ENCODE data around the gene FOXK1. TPM values are rescaled to one million over a fixed set of nuclear protein-coding genes. Genes with fewer than 3 reads are reported as not detected.
"Not testable (repeated sequence)": the region's sequence is repeated elsewhere in the genome, so short reads cannot be mapped to it uniquely, and the experiment has no call there.

Gene FOXK1
- total RNA-seq, 5 donors from 2014 or later (not counting 1 experiment from before 2014, with no cell fraction given): 63.9 to 79.7 (median 74.2) TPM

DNA sequence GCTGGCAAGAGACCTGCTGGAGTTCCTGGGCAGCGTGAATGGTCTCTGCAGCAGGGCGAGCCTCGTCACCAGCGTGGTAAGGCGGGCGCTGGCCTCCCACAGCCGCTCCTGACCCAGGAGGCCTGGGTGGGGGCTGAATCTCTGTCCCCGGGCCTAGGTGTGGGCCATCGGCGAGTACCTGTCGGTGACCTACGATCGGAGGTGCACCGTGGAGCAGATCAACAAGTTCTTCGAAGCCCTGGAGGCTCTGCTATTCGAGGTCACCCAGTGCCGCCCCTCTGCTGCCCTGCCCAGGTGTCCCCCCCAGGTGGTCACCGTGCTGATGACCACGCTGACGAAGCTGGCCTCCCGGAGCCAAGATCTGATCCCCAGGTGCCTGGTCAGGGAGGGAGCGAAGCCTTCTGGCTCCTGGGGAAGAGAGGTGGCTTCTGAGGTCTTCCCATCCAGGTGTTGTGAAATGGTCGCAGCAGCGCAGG, 108.5 kb downstream of the FOXK1 start:
- Histone ChIP-seq H3K36me3 (ENCODE audit: control insufficient read depth in 2 of 2, extremely low read depth in 1 of 2, insufficient read depth in 1 of 2, low read length in 1 of 2) (peaks cover 28 to 50% of the 10 kb centered on the region in 2 donors), H3K4me1 (ENCODE audit: control insufficient read depth in 1 of 2, extremely low read depth in 1 of 2, insufficient read depth in 2 of 2, low read length in 2 of 2) (peaks cover 0 to 15% of the 10 kb centered on the region in 2 experiments), H3K4me3 (ENCODE audit: control insufficient read depth in 1 of 2, extremely low read depth in 1 of 2, low read length in 1 of 2) (no peak overlapping the region), H3K9me3 (no peaks in the 10 kb centered on the region), H3K27ac (ENCODE audit: low read length) (no peak overlapping the region), H3K27me3 (replicated peaks in 1 of 2; ENCODE audit: control insufficient read depth in 2 of 2, extremely low read depth in 1 of 2, insufficient read depth in 2 of 2, low read length in 1 of 2) (no peaks in the 10 kb centered on the region)
- ChIA-PET POLR2A (interaction anchor here in 1 of 2 donors (0.5 to 1.0 kb wide), 2 partner anchors 116 to 331 kb away, joined by 3 to 4 read pairs; no protein-coding TSS in a partner anchor), CTCF (interaction anchor here (1.0 to 2.6 kb wide), 2 partner anchors 15 to 142 kb away, joined by 3 to 13 read pairs; partner anchors contain the start of gene AP5Z1 (in 1 of the 2))
- Mint-ChIP-seq H3K4me1 (peaks cover 5 to 10% (median 6%) of the 10 kb centered on the region in 3 donors), H3K27ac (peak overlapping the region in 1 of 2 donors; percentile 48), H3K27me3 (no peaks in the 10 kb centered on the region), H3K9me3 (no peaks in the 10 kb centered on the region), H3K36me3 (peaks cover 10% of the 10 kb centered on the region), H3K4me3 (no peak overlapping the region)
- DNase-seq (no peak), ATAC-seq (replicated peaks in 1 of 4) (no peak)
- 96% methylated on average over 22 of the region's 24 CpGs for WGBS (ENCODE audit: insufficient coverage)

DNA sequence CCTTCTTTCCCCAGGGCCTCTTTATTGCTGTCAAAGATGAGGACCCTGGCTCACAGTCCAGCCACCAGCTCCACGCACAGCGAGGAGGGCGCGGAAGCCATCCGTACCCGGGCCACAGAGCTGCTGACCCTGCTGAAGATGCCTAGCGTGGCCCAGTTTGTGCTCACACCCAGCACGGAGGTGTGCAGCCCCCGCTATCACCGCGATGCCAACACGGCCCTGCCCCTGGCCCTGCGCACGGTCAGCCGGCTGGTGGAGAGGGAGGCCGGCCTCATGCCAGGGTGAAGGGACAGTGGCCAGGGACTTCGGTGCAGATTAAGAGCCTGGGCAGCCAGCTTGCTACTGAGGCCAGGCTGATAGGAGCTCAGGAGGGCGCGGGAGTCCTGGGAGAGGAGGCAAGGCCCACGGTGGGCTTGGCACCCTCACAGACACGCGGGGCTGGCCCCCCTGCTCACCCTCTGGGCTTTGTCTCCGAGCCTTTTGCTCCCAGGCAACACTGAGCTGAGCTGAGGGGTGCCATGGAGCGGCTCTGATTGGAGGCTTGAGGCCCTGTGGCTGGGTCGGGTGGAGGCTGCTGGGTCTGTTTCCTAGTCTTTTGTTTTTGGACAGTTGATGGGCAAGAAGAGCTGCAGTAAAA, 109.1 kb downstream of the FOXK1 start:
- ATAC-seq (replicated peaks in 1 of 4) (no peak), DNase-seq (no peak)
- Mint-ChIP-seq H3K36me3 (peaks cover 10% of the 10 kb centered on the region), H3K4me3 (peak overlapping the region; percentile 13 to 34 (median 31)), H3K4me1 (peaks cover 5 to 10% (median 6%) of the 10 kb centered on the region in 3 donors), H3K27ac (no peak overlapping the region), H3K27me3 (no peaks in the 10 kb centered on the region), H3K9me3 (no peaks in the 10 kb centered on the region)
- Histone ChIP-seq H3K4me1 (ENCODE audit: control insufficient read depth in 1 of 2, extremely low read depth in 1 of 2, insufficient read depth in 2 of 2, low read length in 2 of 2) (peaks cover 0 to 15% of the 10 kb centered on the region in 2 experiments), H3K36me3 (ENCODE audit: control insufficient read depth in 2 of 2, extremely low read depth in 1 of 2, insufficient read depth in 1 of 2, low read length in 1 of 2) (peaks cover 21 to 45% of the 10 kb centered on the region in 2 donors), H3K27me3 (replicated peaks in 1 of 2; ENCODE audit: control insufficient read depth in 2 of 2, extremely low read depth in 1 of 2, insufficient read depth in 2 of 2, low read length in 1 of 2) (no peaks in the 10 kb centered on the region), H3K9me3 (no peaks in the 10 kb centered on the region), H3K27ac (ENCODE audit: low read length) (no peak overlapping the region), H3K4me3 (ENCODE audit: control insufficient read depth in 1 of 2, extremely low read depth in 1 of 2, low read length in 1 of 2) (no peak overlapping the region)
- POLR2A ChIA-PET: interaction anchor here (0.5 to 1.0 kb wide), 3 partner anchors 117 to 331 kb away, joined by 3 to 8 read pairs (median 4); no protein-coding TSS in a partner anchor
- 97% methylated on average over 25 of the region's 25 CpGs for WGBS (ENCODE audit: insufficient coverage)
- CTCF ChIA-PET: interaction anchor here (0.5 to 2.6 kb wide), 5 partner anchors 16 to 1727 kb away, joined by 3 to 13 read pairs (median 6); partner anchors contain the start of genes AP5Z1 (in 1 of the 2) and RADIL (in 1 of the 2)

DNA sequence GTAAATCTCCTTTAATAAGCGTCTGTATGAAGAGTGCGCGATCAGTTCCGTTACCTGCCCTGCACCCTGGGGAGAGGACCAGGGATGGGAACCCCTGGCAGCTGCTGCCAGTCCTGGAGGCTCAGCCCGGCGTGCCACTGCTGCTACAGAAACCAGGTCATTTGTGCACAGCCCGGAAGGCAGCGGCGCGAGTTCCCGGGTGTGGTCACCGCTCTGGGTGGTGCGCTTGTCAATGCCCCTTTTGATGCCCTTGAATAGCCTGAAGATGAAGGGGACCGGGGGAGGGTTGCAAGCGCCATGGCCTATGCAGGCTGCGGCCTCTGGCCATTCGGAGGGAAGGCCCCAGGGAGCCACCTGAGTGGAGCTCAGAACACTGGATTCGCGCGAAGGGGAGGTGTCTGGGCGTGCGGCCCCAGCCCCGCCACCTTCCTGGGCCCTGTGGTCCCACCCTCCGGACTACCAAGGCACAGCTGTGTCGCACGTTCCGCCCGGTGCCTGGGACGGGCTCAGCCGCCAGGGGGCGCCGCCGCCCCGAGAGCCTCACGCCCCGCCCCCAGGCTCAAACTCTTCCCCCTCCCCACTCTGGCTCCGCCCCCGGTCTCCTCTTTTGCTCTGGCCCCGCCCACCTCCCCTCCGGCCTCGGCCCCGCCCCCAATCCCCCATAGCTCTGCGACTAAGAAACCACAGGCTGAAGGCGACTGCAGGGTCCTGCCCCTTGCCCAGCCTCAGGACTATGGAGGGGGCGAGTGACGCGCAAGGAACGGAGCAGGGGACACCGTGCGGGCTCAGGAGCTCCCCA, 109.8 kb downstream of the FOXK1 start:
- no peak overlapping the region for H3K27ac Mint-ChIP-seq
- Histone ChIP-seq H3K36me3 (ENCODE audit: control insufficient read depth in 2 of 2, extremely low read depth in 1 of 2, insufficient read depth in 1 of 2, low read length in 1 of 2) (peaks cover 19 to 39% of the 10 kb centered on the region in 2 donors), H3K9me3 (no peaks in the 10 kb centered on the region), H3K4me3 (ENCODE audit: control insufficient read depth in 1 of 2, extremely low read depth in 1 of 2, low read length in 1 of 2) (peak overlapping the region; percentile 49 to 67), H3K27me3 (replicated peaks in 1 of 2; ENCODE audit: control insufficient read depth in 2 of 2, extremely low read depth in 1 of 2, insufficient read depth in 2 of 2, low read length in 1 of 2) (no peaks in the 10 kb centered on the region), H3K27ac (ENCODE audit: low read length) (no peak overlapping the region), H3K4me1 (ENCODE audit: control insufficient read depth in 1 of 2, extremely low read depth in 1 of 2, insufficient read depth in 2 of 2, low read length in 2 of 2) (peaks cover 0 to 15% of the 10 kb centered on the region in 2 experiments)
- H3K27me3 Mint-ChIP-seq: no peaks in the 10 kb centered on the region
- no peaks in the 10 kb centered on the region for H3K9me3 Mint-ChIP-seq
- peak overlapping the region in 2 of 3 donors; percentile 31 to 37 for H3K4me3 Mint-ChIP-seq
- peaks cover 5 to 10% (median 6%) of the 10 kb centered on the region in 3 donors for H3K4me1 Mint-ChIP-seq
- peaks cover 10% of the 10 kb centered on the region for H3K36me3 Mint-ChIP-seq
- ATAC-seq (replicated peaks in 1 of 4) (peak; percentile 81 to 87 (median 84)), DNase-seq (peak in 34 of 35 experiments; percentile 52 to 88 (median 76))
- POLR2A ChIA-PET: interaction anchor here (0.6 to 1.0 kb wide), 3 partner anchors 118 to 647 kb away, joined by 3 to 8 read pairs (median 3); no protein-coding TSS in a partner anchor
- CTCF ChIA-PET: interaction anchor here (0.5 to 2.6 kb wide), 9 partner anchors 17 to 1819 kb away, joined by 3 to 13 read pairs (median 4); partner anchors contain the start of genes AP5Z1 (in 1 of the 2) and RADIL (in 1 of the 2)
- 54% methylated on average over 42 of the region's 50 CpGs for WGBS (ENCODE audit: insufficient coverage)

DNA sequence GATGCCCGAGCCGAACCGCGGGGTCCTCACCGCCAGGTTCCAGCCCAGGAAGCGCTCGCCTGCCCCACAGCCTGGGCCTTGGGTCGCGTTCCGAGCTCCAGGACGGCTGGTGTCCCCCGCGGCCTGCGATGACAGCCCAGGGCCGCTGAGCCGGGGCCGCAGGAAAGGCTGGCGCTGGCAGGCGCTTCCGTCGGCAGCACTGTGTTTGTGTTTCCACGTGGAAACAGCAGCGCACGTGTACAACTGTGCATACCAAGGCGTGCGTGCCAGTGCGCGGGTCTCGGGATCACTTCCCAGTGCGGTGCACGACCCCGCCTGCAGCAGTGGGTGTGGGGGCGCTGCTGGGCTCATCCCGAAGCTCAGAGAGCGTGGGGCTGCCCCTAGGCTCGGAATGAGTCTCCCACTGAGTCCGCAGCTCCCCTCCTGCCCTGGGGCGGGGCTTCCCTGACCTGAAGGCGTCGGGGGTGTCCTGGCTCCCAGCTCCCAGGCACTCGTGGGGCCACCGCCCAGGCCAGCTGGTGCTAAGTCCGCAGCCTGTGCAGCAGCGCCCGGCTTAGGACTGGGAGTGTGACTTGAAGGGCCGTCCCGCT, 110.5 kb downstream of the FOXK1 start:
- no peaks in the 10 kb centered on the region for H3K9me3 ChIP-seq
- no peak overlapping the region for H3K27ac ChIP-seq (ENCODE audit: low read length)
- H3K4me1 ChIP-seq (ENCODE audit: control insufficient read depth in 1 of 2, extremely low read depth in 1 of 2, insufficient read depth in 2 of 2, low read length in 2 of 2): peaks cover 0 to 15% of the 10 kb centered on the region in 2 experiments
- H3K36me3 ChIP-seq (ENCODE audit: control insufficient read depth in 2 of 2, extremely low read depth in 1 of 2, insufficient read depth in 1 of 2, low read length in 1 of 2): peaks cover 17 to 32% of the 10 kb centered on the region in 2 donors
- H3K36me3 Mint-ChIP-seq: peaks cover 9% of the 10 kb centered on the region
- peak overlapping the region in 2 of 3 donors; percentile 31 to 37 for H3K4me3 Mint-ChIP-seq
- H3K27me3 Mint-ChIP-seq: no peaks in the 10 kb centered on the region
- no peaks in the 10 kb centered on the region for H3K9me3 Mint-ChIP-seq
- CTCF ChIA-PET: interaction anchor here (0.5 to 2.6 kb wide), 7 partner anchors 17 to 1818 kb away, joined by 3 to 13 read pairs (median 4); partner anchors contain the start of genes AP5Z1 (in 1 of the 2) and RADIL (in 1 of the 2)
- WGBS (ENCODE audit: insufficient coverage): 50% methylated on average over 46 of the region's 47 CpGs
- ATAC-seq (replicated peaks in 1 of 4) (peak; percentile 42 to 58 (median 52)), DNase-seq (peak in 7 of 35 experiments; percentile 10 to 46 (median 24))
- peak overlapping the region; percentile 49 to 67 for H3K4me3 ChIP-seq (ENCODE audit: control insufficient read depth in 1 of 2, extremely low read depth in 1 of 2, low read length in 1 of 2)
- POLR2A ChIA-PET: interaction anchor here in 1 of 2 donors (0.6 kb wide), 1 partner anchor 646 kb away, joined by 3 read pairs; no protein-coding TSS in a partner anchor
- H3K4me1 Mint-ChIP-seq: peaks cover 5 to 10% (median 6%) of the 10 kb centered on the region in 3 donors
- peaks cover 0 to 4% of the 10 kb centered on the region in 2 experiments for H3K27me3 ChIP-seq (replicated peaks in 1 of 2; ENCODE audit: control insufficient read depth in 2 of 2, extremely low read depth in 1 of 2, insufficient read depth in 2 of 2, low read length in 1 of 2)
- H3K27ac Mint-ChIP-seq: no peak overlapping the region

DNA sequence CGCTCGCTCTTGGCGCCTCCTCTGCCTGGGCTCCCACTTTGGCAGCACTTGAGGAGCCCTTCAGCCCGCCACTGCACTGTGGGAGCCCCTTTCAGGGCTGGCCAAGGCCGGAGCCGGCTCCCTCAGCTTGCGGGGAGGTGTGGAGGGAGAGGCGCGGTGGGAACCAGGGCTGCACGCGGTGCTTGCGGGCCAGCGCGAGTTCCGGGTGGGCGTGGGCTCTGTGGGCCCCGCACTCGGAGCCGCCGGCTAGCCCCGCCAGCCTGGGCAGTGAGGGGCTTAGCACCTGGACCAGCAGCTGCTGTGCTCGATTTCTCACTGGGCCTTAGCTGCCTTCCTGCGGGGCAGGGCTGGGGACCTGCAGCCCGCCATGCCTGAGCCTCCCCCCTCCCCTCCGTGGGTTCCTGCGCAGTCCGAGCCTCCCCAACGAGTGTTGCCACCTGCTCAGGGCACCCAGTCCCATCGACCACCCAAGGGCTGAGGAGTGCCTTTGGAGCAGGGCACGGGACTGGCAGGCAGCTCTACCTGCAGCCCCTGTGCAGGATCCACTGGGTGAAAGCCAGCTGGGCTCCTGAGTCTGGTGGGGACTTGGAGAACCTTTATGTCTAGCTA, 111.4 kb downstream of the FOXK1 start:
- not testable (repeated sequence) for H3K27ac Mint-ChIP-seq, H3K4me3 Mint-ChIP-seq
- peaks cover 11 to 24% of the 10 kb centered on the region in 2 donors for H3K36me3 ChIP-seq (ENCODE audit: control insufficient read depth in 2 of 2, extremely low read depth in 1 of 2, insufficient read depth in 1 of 2, low read length in 1 of 2)

More for the DNA sequence above, 111.4 kb downstream of the FOXK1 start:
- H3K36me3 Mint-ChIP-seq; H3K4me1 Mint-ChIP-seq; H3K27me3 ChIP-seq (replicated peaks in 1 of 2; ENCODE audit: control insufficient read depth in 2 of 2, extremely low read depth in 1 of 2, insufficient read depth in 2 of 2, low read length in 1 of 2); H3K9me3 ChIP-seq; H3K4me3 ChIP-seq (ENCODE audit: control insufficient read depth in 1 of 2, extremely low read depth in 1 of 2, low read length in 1 of 2); DNase-seq; ATAC-seq (replicated peaks in 1 of 4); POLR2A ChIA-PET; H3K27me3 Mint-ChIP-seq; H3K9me3 Mint-ChIP-seq; H3K27ac ChIP-seq (ENCODE audit: low read length): not testable (repeated sequence)
- CTCF ChIA-PET: interaction anchor here in 1 of 2 donors (0.5 kb wide), 1 partner anchor 722 kb away, joined by 3 read pairs; no protein-coding TSS in a partner anchor
- 95% methylated on average over 26 of the region's 30 CpGs for WGBS (ENCODE audit: insufficient coverage)
- peaks cover 0 to 15% of the 10 kb centered on the region in 2 experiments for H3K4me1 ChIP-seq (ENCODE audit: control insufficient read depth in 1 of 2, extremely low read depth in 1 of 2, insufficient read depth in 2 of 2, low read length in 2 of 2)

All from T-cell (primary cell).